WTC11 (cell line): ENCODE data around the gene SLITRK5. TPM values are rescaled to one million over a fixed set of nuclear protein-coding genes. Genes with fewer than 3 reads are reported as not detected.

ENCODE experiments used
- ATAC-seq: fragments of 200-7000 bp; cut with Tn5 transposase; 2 replicates; pipeline ENCODE4 v1.10.0; 2021; ENCODE audit warnings: mild to moderate bottlenecking, moderate library complexity
- CTCF ChIA-PET: fragments of 300-600 bp; sonication (Branson Sonifier 250); formaldehyde crosslinking; loops from one replicate; lab custom pipeline; 2021; ENCODE audit warnings: antibody characterized with exemption; lab: Charles Lee
- POLR2A ChIA-PET: fragments of 350-600 bp; sonication (Branson Sonifier 250); formaldehyde crosslinking; loops from one replicate; lab custom pipeline; 2021; ENCODE audit warnings: antibody characterized with exemption; lab: Charles Lee
- DNase-seq: peaks from one replicate; pipeline ENCODE4 v3.0.0; 2021; ENCODE audit warnings: low spot score
- H3K27ac Mint-ChIP-seq: 2 replicates; pipeline ENCODE4 v1.8.0; 2021; ENCODE audit warnings: mixed read lengths
- H3K27me3 Mint-ChIP-seq: 2 replicates; pipeline ENCODE4 v1.8.0; 2021; ENCODE audit warnings: low read depth, mild to moderate bottlenecking, moderate library complexity, mixed read lengths
- H3K36me3 Mint-ChIP-seq: 2 replicates; pipeline ENCODE4 v1.8.0; 2021; ENCODE audit warnings: mixed read lengths
- H3K4me1 Mint-ChIP-seq: 2 replicates; pipeline ENCODE4 v1.8.0; 2022; ENCODE audit warnings: mixed read lengths
- H3K4me3 Mint-ChIP-seq: 2 replicates; pipeline ENCODE4 v1.8.0; 2021; ENCODE audit warnings: mild to moderate bottlenecking, moderate library complexity, mixed read lengths
- H3K9me3 Mint-ChIP-seq: 2 replicates; pipeline ENCODE4 v1.8.0; 2021; ENCODE audit warnings: mixed read lengths
- ATF3 ChIP-seq: sonication (generic); formaldehyde crosslinking; conservative IDR thresholded peaks from 2 replicates; pipeline ENCODE4 v1.8.1; 2022; ENCODE audit warnings: mild to moderate bottlenecking, missing genetic modification reagents
- CREM ChIP-seq: sonication (generic); formaldehyde crosslinking; IDR thresholded peaks from 2 replicates; pipeline ENCODE4 v1.8.1; 2022; ENCODE audit warnings: mild to moderate bottlenecking, missing genetic modification reagents, moderate library complexity
- CTCF ChIP-seq: fragments of 200-600 bp; IDR thresholded peaks from 2 replicates; pipeline ENCODE4 v1.8.0; 2022; ENCODE audit warnings: antibody characterized with exemption
- E2F1 ChIP-seq: sonication (generic); formaldehyde crosslinking; IDR thresholded peaks from 2 replicates; pipeline ENCODE4 v1.8.0; 2022; ENCODE audit warnings: mild to moderate bottlenecking, missing genetic modification reagents
- ELF4 ChIP-seq: sonication (generic); formaldehyde crosslinking; IDR thresholded peaks from 2 replicates; pipeline ENCODE4 v1.8.1; 2022; ENCODE audit warnings: low read depth, mild to moderate bottlenecking, moderate library complexity, missing genetic modification reagents
- GTF2I ChIP-seq: fragments of 250-450 bp; sonication (Bioruptor Pico); conservative IDR thresholded peaks from 2 replicates; pipeline ENCODE4 v1.4.0; 2021; ENCODE audit warnings: mild to moderate bottlenecking
- IRF1 ChIP-seq: sonication (generic); formaldehyde crosslinking; IDR thresholded peaks from 2 replicates; pipeline ENCODE4 v1.8.0; 2023; ENCODE audit warnings: missing genetic modification reagents
- IRF2 ChIP-seq: sonication (generic); formaldehyde crosslinking; IDR thresholded peaks from 2 replicates; pipeline ENCODE4 v1.8.0; 2022; ENCODE audit warnings: low read depth, missing genetic modification reagents, borderline replicate concordance
- JAZF1 ChIP-seq: fragments of 250-450 bp; sonication (Bioruptor Pico); IDR thresholded peaks from 2 replicates; pipeline ENCODE4 v1.9.0; 2021; ENCODE audit warnings: moderate library complexity, mild to moderate bottlenecking, inconsistent platforms
- MXD4 ChIP-seq: fragments of 250-450 bp; sonication (Bioruptor Pico); IDR thresholded peaks from 2 replicates; pipeline ENCODE4 v1.8.0; 2021; ENCODE audit warnings: mild to moderate bottlenecking, moderate library complexity, borderline replicate concordance
- MYBL2 ChIP-seq: sonication (generic); formaldehyde crosslinking; IDR thresholded peaks from 2 replicates; pipeline ENCODE4 v1.8.1; 2023; ENCODE audit warnings: mild to moderate bottlenecking, moderate library complexity, missing genetic modification reagents
- NFE2L1 ChIP-seq: sonication (generic); formaldehyde crosslinking; IDR thresholded peaks from 2 replicates; pipeline ENCODE4 v1.8.1; 2023; ENCODE audit warnings: missing genetic modification reagents
- NR1H2 ChIP-seq: sonication (generic); formaldehyde crosslinking; IDR thresholded peaks from 2 replicates; pipeline ENCODE4 v1.9.0; 2021; ENCODE audit warnings: mild to moderate bottlenecking, moderate library complexity, missing genetic modification reagents
- SP1 ChIP-seq: sonication (generic); formaldehyde crosslinking; conservative IDR thresholded peaks from 2 replicates; pipeline ENCODE4 v1.8.1; 2022; ENCODE audit warnings: missing genetic modification reagents
- STAT6 ChIP-seq: sonication (generic); formaldehyde crosslinking; conservative IDR thresholded peaks from 2 replicates; pipeline ENCODE4 v1.8.1; 2023; ENCODE audit warnings: mild to moderate bottlenecking, low read depth, missing genetic modification reagents, moderate library complexity
- ZBTB43 ChIP-seq: sonication (generic); formaldehyde crosslinking; IDR thresholded peaks from 2 replicates; pipeline ENCODE4 v1.8.1; 2023; ENCODE audit warnings: mild to moderate bottlenecking, missing genetic modification reagents
- ZNF219 ChIP-seq: sonication (generic); formaldehyde crosslinking; IDR thresholded peaks from 2 replicates; pipeline ENCODE4 v1.8.0; 2023; ENCODE audit warnings: missing genetic modification reagents, mild to moderate bottlenecking, borderline replicate concordance
- ZNF263 ChIP-seq: sonication (generic); formaldehyde crosslinking; IDR thresholded peaks from 2 replicates; pipeline ENCODE4 v1.8.1; 2022; ENCODE audit warnings: low read depth, mild to moderate bottlenecking, moderate library complexity, missing genetic modification reagents
- ZNF281 ChIP-seq: sonication (generic); formaldehyde crosslinking; IDR thresholded peaks from 2 replicates; pipeline ENCODE4 v1.8.0; 2023; ENCODE audit warnings: mild to moderate bottlenecking, missing genetic modification reagents
- ZNF423 ChIP-seq: fragments of 250-450 bp; sonication (Bioruptor Pico); IDR thresholded peaks from 2 replicates; pipeline ENCODE4 v2.1.2; 2022; ENCODE audit warnings: mild to moderate bottlenecking, moderate library complexity
- total RNA-seq: library from RNA; stranded (reverse); gene quantifications from 3 replicates; pipeline ENCODE4 v1.2.3, GENCODE V29; 2021

SLITRK5 gene
- total RNA-seq, 1 experiment from 2014 or later: 3.7 TPM

GRCh38 chr13:87667686-87668085 is 3.5 kb upstream of the SLITRK5 start:
- Mint-ChIP-seq H3K27ac (no peak overlapping the region), H3K36me3 (no peaks in the 10 kb centered on the region), H3K4me3 (no peak overlapping the region), H3K27me3 (no peaks in the 10 kb centered on the region)
- no peak for DNase-seq
- POLR2A ChIA-PET: no interaction called here
- no peak for ATAC-seq
- TF ChIP-seq ZNF263: no peak
- no peak for TF ChIP-seq JAZF1 (CRISPR knock-in tag)
- no peak for TF ChIP-seq IRF2 (CRISPR knock-in tag)
- no peak for TF ChIP-seq ATF3
- no peak for TF ChIP-seq ZNF423 (CRISPR knock-in tag)
- TF ChIP-seq MYBL2 (CRISPR knock-in tag): no peak
- TF ChIP-seq E2F1 (CRISPR knock-in tag): no peak
- TF ChIP-seq GTF2I (CRISPR knock-in tag): no peak
- no peak for TF ChIP-seq STAT6
- TF ChIP-seq MXD4 (CRISPR knock-in tag): no peak
- no peak for TF ChIP-seq ELF4
- TF ChIP-seq, all 79 proteins: peak for 0
- Mint-ChIP-seq H3K9me3 (no peaks in the 10 kb centered on the region), H3K4me1 (peaks cover 15% of the 10 kb centered on the region)
- CTCF ChIA-PET: no interaction called here

- POLR2A ChIA-PET: no interaction called here
- peaks cover 17% of the 10 kb centered on the region for H3K27me3 Mint-ChIP-seq
- DNase-seq: no peak
- peaks cover 22% of the 10 kb centered on the region for H3K4me1 Mint-ChIP-seq
- H3K27ac Mint-ChIP-seq: no peak overlapping the region
- no peaks in the 10 kb centered on the region for H3K9me3 Mint-ChIP-seq
- CTCF ChIA-PET: no interaction called here
- ATAC-seq: no peak
- TF ChIP-seq SP1 (CRISPR knock-in tag) (no peak), CREM (no peak), ZNF263 (no peak), NR1H2 (no peak), ZNF219 (CRISPR knock-in tag) (no peak), CTCF (0 out of 2 replicates have a peak, but pooled peaks have one; percentile 24)
- H3K36me3 Mint-ChIP-seq: no peaks in the 10 kb centered on the region
- no peak overlapping the region for H3K4me3 Mint-ChIP-seq
These were observed 1.7 kb upstream of the SLITRK5 start for GRCh38 chr13:87669379-87669978.

GRCh38 chr13:87671753-87672605 is 808 bp downstream of the SLITRK5 start:
- Mint-ChIP-seq H3K27ac (no peak overlapping the region), H3K9me3 (no peaks in the 10 kb centered on the region), H3K4me1 (peaks cover 32% of the 10 kb centered on the region)
- 0 out of 2 replicates have a peak, but pooled peaks have one; percentile 56 for TF ChIP-seq ZNF281 (CRISPR knock-in tag)
- TF ChIP-seq IRF1: 0 out of 2 replicates have a peak, but pooled peaks have one; percentile 32
- TF ChIP-seq ZNF423 (CRISPR knock-in tag): 0 out of 2 replicates have a peak, but pooled peaks have one; percentile 41
- TF ChIP-seq NFE2L1 (CRISPR knock-in tag): no peak
- peak; percentile 20; the same call in 1 of the 2 replicates for TF ChIP-seq ZBTB43 (CRISPR knock-in tag)
- TF ChIP-seq, all 79 proteins: peak for 4
- DNase-seq: peak; percentile 65
- H3K36me3 Mint-ChIP-seq: peaks cover 15% of the 10 kb centered on the region
- H3K4me3 Mint-ChIP-seq: peak overlapping the region; percentile 92
- ChIA-PET POLR2A (no interaction called here), CTCF (interaction anchor here (0.9 to 2.4 kb wide), 7 partner anchors 11 to 398 kb away, joined by 3 to 8 read pairs (median 6); no protein-coding TSS in a partner anchor)
- ATAC-seq: peak; percentile 5
- peaks cover 42% of the 10 kb centered on the region for H3K27me3 Mint-ChIP-seq
